CD14-positive monocyte (primary cell): ENCODE results near the gene CDK1. TPM values are rescaled to one million over a fixed set of nuclear protein-coding genes. Genes with fewer than 3 reads are reported as not detected.

Source experiments
- DNase-seq, 3 donors: peaks; one replicate each; pipeline ENCODE4 v3.0.0-alpha.2; 2011 to 2022
- H2AFZ ChIP-seq: 2 replicates; pipeline ENCODE4 v1.6.0; 2012; ENCODE audit warnings: mild to moderate bottlenecking, low read depth, low read length, inconsistent platforms; ENCODE audit not compliant: insufficient read depth, poor library complexity, severe bottlenecking
- H3K27ac ChIP-seq, 2 donors: 1 replicate in 1 of 2; 2 replicates in 1 of 2; pipeline ENCODE4 v1.5.1; 2012 to 2013; ENCODE audit warnings: low read length in 2 of 2, control low read depth in 1 of 2, inconsistent platforms in 1 of 2, low read depth in 1 of 2, mild to moderate bottlenecking in 1 of 2
- H3K27me3 ChIP-seq, 2 donors: one replicate each; pipeline versions ENCODE4 v1.6.0 to v1.6.1; 2011 to 2013; ENCODE audit warnings: low read length in 2 of 2; ENCODE audit not compliant: control insufficient read depth in 2 of 2, insufficient read depth in 2 of 2
- H3K36me3 ChIP-seq, 2 donors: replicated peaks in 1 of 2; 1 replicate in 1 of 2; 2 replicates in 1 of 2; pipeline versions ENCODE4 v1.5.1 to v1.6.1; 2012 to 2013; ENCODE audit warnings: low read length in 2 of 2, control low read depth in 1 of 2, inconsistent platforms in 1 of 2, mild to moderate bottlenecking in 1 of 2; ENCODE audit not compliant: insufficient read depth in 2 of 2, control insufficient read depth in 1 of 2
- H3K4me1 ChIP-seq, 2 donors: 1 replicate in 1 of 2; 2 replicates in 1 of 2; pipeline versions ENCODE4 v1.5.1 to v1.6.1; 2012 to 2013; ENCODE audit warnings: low read length in 2 of 2, control low read depth in 1 of 2, inconsistent platforms in 1 of 2, mild to moderate bottlenecking in 1 of 2, moderate library complexity in 1 of 2; ENCODE audit not compliant: insufficient read depth in 2 of 2, control insufficient read depth in 1 of 2
- H3K4me2 ChIP-seq: replicated peaks from 2 replicates; pipeline ENCODE3; 2012; ENCODE audit warnings: low read length, moderate library complexity, mild to moderate bottlenecking; ENCODE audit not compliant: poor library complexity, severe bottlenecking; ENCODE audit errors: extremely low read depth
- H3K4me3 ChIP-seq, 3 experiments: fragments of 200-600 bp in 1 of 3; sonication (generic) in 1 of 3; replicated peaks in 1 of 3; 1 replicate in 2 of 3; 2 replicates in 1 of 3; pipeline ENCODE4 v1.5.1; 2011 to 2013; ENCODE audit warnings: low read length in 3 of 3, mild to moderate bottlenecking in 3 of 3, control low read depth in 2 of 3, low read depth in 2 of 3, inconsistent platforms in 1 of 3, moderate library complexity in 1 of 3
- H3K79me2 ChIP-seq: 2 replicates; pipeline ENCODE4 v1.6.0; 2012; ENCODE audit warnings: mild to moderate bottlenecking, control low read depth, inconsistent platforms, low read length, moderate library complexity; ENCODE audit not compliant: insufficient read depth
- H3K9ac ChIP-seq: 2 replicates; pipeline ENCODE4 v1.6.0; 2017; ENCODE audit warnings: low read length, mild to moderate bottlenecking; ENCODE audit not compliant: insufficient read depth, poor library complexity, severe bottlenecking
- H3K9me3 ChIP-seq, 2 donors: replicated peaks in 1 of 2; 1 replicate in 1 of 2; 2 replicates in 1 of 2; pipeline versions ENCODE4 v1.5.1 to v1.6.1; 2012 to 2013; ENCODE audit warnings: low read length in 2 of 2, control low read depth in 1 of 2; ENCODE audit not compliant: control insufficient read depth in 1 of 2, insufficient read depth in 1 of 2
- H4K20me1 ChIP-seq: 2 replicates; pipeline ENCODE4 v1.6.0; 2012; ENCODE audit warnings: mild to moderate bottlenecking, low read length, control low read depth, moderate library complexity; ENCODE audit not compliant: insufficient read depth
- H3K27ac Mint-ChIP-seq, 7 donors: one replicate each; pipeline ENCODE4 v1.8.0; 2020; ENCODE audit warnings: mild to moderate bottlenecking in 7 of 7, mixed read lengths in 7 of 7, moderate library complexity in 6 of 7, inconsistent platforms in 2 of 7
- H3K27me3 Mint-ChIP-seq, 3 donors: one replicate each; pipeline ENCODE4 v1.8.0; 2021 to 2022; ENCODE audit warnings: low read depth in 3 of 3, mild to moderate bottlenecking in 3 of 3, mixed read lengths in 3 of 3, moderate library complexity in 3 of 3, inconsistent platforms in 1 of 3
- H3K36me3 Mint-ChIP-seq, 2 donors: one replicate each; pipeline ENCODE4 v1.8.0; 2020; ENCODE audit warnings: mixed read lengths in 2 of 2, inconsistent platforms in 1 of 2, mild to moderate bottlenecking in 1 of 2
- H3K4me1 Mint-ChIP-seq: one replicate; pipeline ENCODE4 v1.8.0; 2020; ENCODE audit warnings: mild to moderate bottlenecking, mixed read lengths
- H3K4me3 Mint-ChIP-seq, 2 donors: one replicate each; pipeline ENCODE4 v1.8.0; 2020; ENCODE audit warnings: mild to moderate bottlenecking in 2 of 2, mixed read lengths in 2 of 2, moderate library complexity in 1 of 2
- H3K9me3 Mint-ChIP-seq, 7 donors: one replicate each; pipeline ENCODE4 v1.8.0; 2020 to 2022; ENCODE audit warnings: mixed read lengths in 7 of 7, mild to moderate bottlenecking in 6 of 7, moderate library complexity in 6 of 7, inconsistent platforms in 2 of 7
- WGBS: methylation state at CpG from one replicate; pipeline ENCODE4 v1.1.5; 2013; ENCODE audit warnings: missing lambda C conversion rate; ENCODE audit not compliant: insufficient coverage; 5-methylcytosine and 5-hydroxymethylcytosine counted together
- intact Hi-C, 2 donors: fragments of 100-400 bp; cut with micrococcal nuclease; formaldehyde crosslinking; loops; one replicate each; pipeline versions ENCODE4 v1.15.0 to v1.15.1; 2023
- polyA plus RNA-seq, 3 donors: library from polyadenylated mRNA; depleted of rRNA in 1 of 3; unstranded in 2 of 3; stranded (reverse) in 1 of 3; fragments of 300-500 nt in 2 of 3; fragments of >200 nt in 1 of 3; fragmentation: Illumina TruSeq in 2 of 3; gene quantifications; 1 replicate in 2 of 3; 2 replicates in 1 of 3; pipeline ENCODE4 v1.2.3, GENCODE V29; 2012 to 2021
- TF ChIP-seq, protein P1 (sequence below): fragments of 200-600 bp; IDR thresholded peaks from one replicate; pipeline ENCODE4 v1.8.0; 2022; ENCODE audit warnings: antibody characterized with exemption, mild to moderate bottlenecking

The CDK1 gene
- polyA plus RNA-seq, 3 donors: 0.08 to 0.21 (median 0.09) TPM

DNA sequence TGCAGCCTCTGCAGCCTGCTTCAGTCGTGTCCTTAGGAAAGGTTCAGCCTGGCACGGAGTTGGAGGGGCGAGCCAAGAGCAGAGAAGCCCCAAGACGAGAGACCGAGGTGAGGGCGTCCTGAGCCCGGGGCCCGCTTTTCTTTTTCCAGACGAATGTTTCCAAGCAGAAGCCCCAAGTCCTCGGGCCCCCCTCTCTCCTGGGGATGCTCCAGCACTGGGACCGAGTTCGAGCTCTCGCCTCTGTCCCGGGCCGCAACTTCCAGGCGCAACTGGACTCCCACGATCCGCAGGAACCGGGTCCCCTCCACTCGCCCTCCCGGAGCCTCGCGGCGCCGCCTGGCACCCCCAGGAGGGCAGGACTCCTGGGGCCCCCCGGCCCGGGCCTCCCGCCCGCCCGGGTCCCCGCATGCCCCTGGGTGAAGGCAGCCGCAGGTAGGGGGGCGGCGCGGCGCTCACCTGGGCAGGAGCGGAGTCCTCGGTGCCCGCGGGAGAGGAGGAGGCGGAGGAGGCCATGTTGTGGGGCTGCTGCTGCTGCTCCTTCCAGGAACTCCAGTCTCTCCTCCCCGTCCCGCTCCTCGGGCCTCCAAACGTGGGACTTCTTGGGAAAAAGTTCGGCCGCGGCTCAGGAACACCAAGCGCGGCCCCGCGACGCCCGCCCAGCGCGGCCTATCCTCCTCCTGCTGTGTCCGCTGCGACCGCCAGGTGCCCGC is 45.3 kb upstream of the CDK1 start:
- Mint-ChIP-seq H3K27me3 (peaks cover 23 to 33% (median 27%) of the 10 kb centered on the region in 3 donors), H3K4me3 (peak overlapping the region; percentile 94 to 99), H3K9me3 (peaks cover 0 to 6% (median 0%) of the 10 kb centered on the region in 7 donors), H3K36me3 (no peaks in the 10 kb centered on the region), H3K27ac (peak overlapping the region in 2 of 7 donors; percentile 44 to 66), H3K4me1 (peaks cover 16% of the 10 kb centered on the region)
- Histone ChIP-seq H3K27me3 (peaks cover 22 to 48% of the 10 kb centered on the region in 2 donors), H3K4me3 (peak overlapping the region; percentile 44 to 79 (median 68)), H3K4me2 (peak overlapping the region; percentile 88), H3K36me3 (no peaks in the 10 kb centered on the region), H3K79me2 (no peaks in the 10 kb centered on the region), H3K4me1 (peaks cover 7 to 16% of the 10 kb centered on the region in 2 donors), H4K20me1 (no peaks in the 10 kb centered on the region), H3K27ac (peak overlapping the region in 1 of 2 donors; percentile 15), H3K9me3 (no peaks in the 10 kb centered on the region), H2AFZ (peak overlapping the region; percentile 88), H3K9ac (peak overlapping the region; percentile 59)
- WGBS: under 1% methylated on average over 59 of the region's 60 CpGs
- intact Hi-C loops: no loop called here
- TF ChIP-seq, protein P1, sequence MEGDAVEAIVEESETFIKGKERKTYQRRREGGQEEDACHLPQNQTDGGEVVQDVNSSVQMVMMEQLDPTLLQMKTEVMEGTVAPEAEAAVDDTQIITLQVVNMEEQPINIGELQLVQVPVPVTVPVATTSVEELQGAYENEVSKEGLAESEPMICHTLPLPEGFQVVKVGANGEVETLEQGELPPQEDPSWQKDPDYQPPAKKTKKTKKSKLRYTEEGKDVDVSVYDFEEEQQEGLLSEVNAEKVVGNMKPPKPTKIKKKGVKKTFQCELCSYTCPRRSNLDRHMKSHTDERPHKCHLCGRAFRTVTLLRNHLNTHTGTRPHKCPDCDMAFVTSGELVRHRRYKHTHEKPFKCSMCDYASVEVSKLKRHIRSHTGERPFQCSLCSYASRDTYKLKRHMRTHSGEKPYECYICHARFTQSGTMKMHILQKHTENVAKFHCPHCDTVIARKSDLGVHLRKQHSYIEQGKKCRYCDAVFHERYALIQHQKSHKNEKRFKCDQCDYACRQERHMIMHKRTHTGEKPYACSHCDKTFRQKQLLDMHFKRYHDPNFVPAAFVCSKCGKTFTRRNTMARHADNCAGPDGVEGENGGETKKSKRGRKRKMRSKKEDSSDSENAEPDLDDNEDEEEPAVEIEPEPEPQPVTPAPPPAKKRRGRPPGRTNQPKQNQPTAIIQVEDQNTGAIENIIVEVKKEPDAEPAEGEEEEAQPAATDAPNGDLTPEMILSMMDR: peak; percentile 48
- DNase-seq: peak in 1 of 3 donors; percentile 6

DNA sequence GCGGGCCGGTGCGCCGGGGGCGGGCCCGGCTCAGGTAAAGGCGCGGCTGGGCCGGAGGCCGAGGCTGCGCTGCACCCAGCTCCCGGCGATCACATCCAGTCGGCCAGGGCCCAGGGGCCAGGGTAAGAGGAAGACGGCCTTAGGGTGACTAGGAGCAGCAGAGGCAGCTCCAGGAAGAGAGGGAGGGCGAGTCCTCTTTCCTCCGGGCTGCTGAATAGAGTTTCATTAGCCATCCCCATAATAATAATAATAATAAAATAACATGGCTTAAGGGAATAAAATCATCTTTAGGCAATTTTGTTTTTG is 44.8 kb upstream of the CDK1 start:
- peaks cover 7 to 16% of the 10 kb centered on the region in 2 donors for H3K4me1 ChIP-seq
- Mint-ChIP-seq H3K4me3 (peak overlapping the region; percentile 47 to 99), H3K9me3 (peaks cover 0 to 6% (median 0%) of the 10 kb centered on the region in 7 donors), H3K4me1 (peaks cover 16% of the 10 kb centered on the region), H3K36me3 (no peaks in the 10 kb centered on the region), H3K27ac (no peak overlapping the region), H3K27me3 (peaks cover 23 to 33% (median 27%) of the 10 kb centered on the region in 3 donors)
- H3K36me3 ChIP-seq: no peaks in the 10 kb centered on the region
- H3K9me3 ChIP-seq: no peaks in the 10 kb centered on the region
- intact Hi-C loops: no loop called here
- 0% methylated on average over 7 of the region's 17 CpGs for WGBS
- TF ChIP-seq, protein P1: peak; percentile 25
- H3K9ac ChIP-seq: peak overlapping the region; percentile 59
- H3K4me3 ChIP-seq: peak overlapping the region in 2 of 3 experiments; percentile 68 to 79
- peak overlapping the region; percentile 88 for H3K4me2 ChIP-seq
- H3K79me2 ChIP-seq: no peaks in the 10 kb centered on the region
- H4K20me1 ChIP-seq: no peaks in the 10 kb centered on the region
- H3K27ac ChIP-seq: no peak overlapping the region
- peaks cover 22 to 48% of the 10 kb centered on the region in 2 donors for H3K27me3 ChIP-seq
- peak overlapping the region; percentile 88 for H2AFZ ChIP-seq
- peak in 1 of 3 donors; percentile 17 for DNase-seq
